Activated T-cell treated with anti-CD3 and anti-CD28 coated beads, Interleukin-2, amount 50 U/mL, for 48 hours (primary cell): Measurements from ENCODE around the gene EZH1.
"Not testable (repeated sequence)": the region's sequence is repeated elsewhere in the genome, so short reads cannot be mapped to it uniquely, and the experiment has no call there.

Source experiments
- DNase-seq, 2 experiments: peaks; one replicate each; pipeline ENCODE4 v3.0.0-alpha.2; 2020

EZH1 gene

GRCh38 chr17:42667088-42667951 is 77.5 kb downstream of the EZH1 start:
- no peak for DNase-seq

GRCh38 chr17:42666126-42666525 is 78.7 kb downstream of the EZH1 start:
- not testable (repeated sequence) for DNase-seq

GRCh38 chr17:42665581-42666001 is 79.2 kb downstream of the EZH1 start:
- no peak for DNase-seq

- DNase-seq: no peak
These were observed 84.0 kb downstream of the EZH1 start for GRCh38 chr17:42660692-42661345.

GRCh38 chr17:42659932-42660274 is 84.9 kb downstream of the EZH1 start:
- not testable (repeated sequence) for DNase-seq

- DNase-seq: peak; percentile 87 to 89
These were observed 85.5 kb downstream of the EZH1 start, which contains the start of gene TUBG2 for GRCh38 chr17:42659079-42659931. Gene TUBG2, plus strand, starts transcription at chr17:42659284. Its CDS starts 220 bp downstream, at chr17:42659504.

- DNase-seq: no peak
These were observed 86.8 kb downstream of the EZH1 start for GRCh38 chr17:42657824-42658588.

- no peak for DNase-seq
These were observed 89.3 kb downstream of the EZH1 start for GRCh38 chr17:42655528-42655927.

- no peak for DNase-seq
These were observed 91.4 kb downstream of the EZH1 start for GRCh38 chr17:42653179-42654124.

- DNase-seq: no peak
These were observed 93.4 kb downstream of the EZH1 start for GRCh38 chr17:42651392-42651791.
